H1 (cell line): ENCODE results near the gene VAV2. TPM values are rescaled to one million over a fixed set of nuclear protein-coding genes. Genes with fewer than 3 reads are reported as not detected.

ENCODE experiments used
- CTCF ChIA-PET: fragments of 300-600 bp; sonication (Branson Sonifier 250); formaldehyde crosslinking; loops from one replicate; lab custom pipeline; 2021; ENCODE audit not compliant: partially characterized antibody; lab: Charles Lee
- POLR2A ChIA-PET: fragments of 300-600 bp; sonication (Branson Sonifier 250); formaldehyde crosslinking; loops from one replicate; lab custom pipeline; 2021; ENCODE audit warnings: inconsistent platforms; ENCODE audit not compliant: partially characterized antibody; lab: Charles Lee
- DNase-seq, 2 experiments: peaks; one replicate each; pipeline versions ENCODE4 v3.0.0 to v3.0.0-alpha.2; 2010 to 2022; ENCODE audit warnings: low spot score in 2 of 2, low read depth in 1 of 2, mixed read lengths in 1 of 2
- FAIRE-seq: peaks from 2 replicates; lab custom pipeline; 2011; peaks lifted over from hg19 to GRCh38; lab: Jason Lieb, UNC
- H2AFZ ChIP-seq: 2 replicates; pipeline ENCODE4 v1.8.1; 2012; ENCODE audit warnings: low read length, inconsistent platforms
- H2AK5ac ChIP-seq: 2 replicates; pipeline ENCODE4 v1.6.1; 2013; ENCODE audit warnings: low read depth, low read length
- H2BK120ac ChIP-seq: replicated peaks from 2 replicates; pipeline ENCODE3; 2013; ENCODE audit warnings: low read depth, low read length, inconsistent platforms
- H2BK12ac ChIP-seq: 2 replicates; pipeline ENCODE4 v1.6.1; 2013; ENCODE audit warnings: low read depth, low read length
- H2BK15ac ChIP-seq: 2 replicates; pipeline ENCODE4 v1.6.1; 2013; ENCODE audit warnings: low read length
- H2BK20ac ChIP-seq: 2 replicates; pipeline ENCODE4 v1.6.1; 2013; ENCODE audit warnings: low read length
- H2BK5ac ChIP-seq: 2 replicates; pipeline ENCODE4 v1.6.1; 2013; ENCODE audit warnings: low read depth, low read length
- H3K14ac ChIP-seq: 2 replicates; pipeline ENCODE4 v1.6.1; 2013; ENCODE audit warnings: inconsistent platforms; ENCODE audit not compliant: insufficient read length
- H3K18ac ChIP-seq: 2 replicates; pipeline ENCODE4 v1.6.1; 2013; ENCODE audit warnings: low read length; ENCODE audit errors: extremely low read depth
- H3K23ac ChIP-seq: 2 replicates; pipeline ENCODE4 v1.6.1; 2013; ENCODE audit warnings: inconsistent platforms; ENCODE audit not compliant: insufficient read length
- H3K23me2 ChIP-seq: 2 replicates; pipeline ENCODE4 v1.6.1; 2013; ENCODE audit warnings: low read depth, low read length
- H3K27ac ChIP-seq: 2 replicates; pipeline ENCODE4 v1.6.1; 2011; ENCODE audit warnings: low read depth, low read length, inconsistent platforms
- H3K27me3 ChIP-seq, 4 experiments: replicated peaks in 1 of 4; 1 replicate in 1 of 4; 2 replicates in 3 of 4; pipeline versions ENCODE4 v1.6.1 to v1.8.1; 2011 to 2013; ENCODE audit warnings: low read length in 3 of 4, mild to moderate bottlenecking in 3 of 4, inconsistent platforms in 2 of 4, mixed read lengths in 2 of 4, moderate library complexity in 1 of 4; ENCODE audit not compliant: control insufficient read depth in 3 of 4, insufficient read depth in 3 of 4; ENCODE audit errors: extremely low read depth in 1 of 4
- H3K36me3 ChIP-seq, 4 experiments: 2 replicates each; pipeline versions ENCODE4 v1.6.1 to v1.8.1; 2011 to 2013; ENCODE audit warnings: mild to moderate bottlenecking in 4 of 4, low read length in 3 of 4, moderate library complexity in 2 of 4, control low read depth in 1 of 4, inconsistent platforms in 1 of 4; ENCODE audit not compliant: insufficient read depth in 4 of 4, control insufficient read depth in 2 of 4
- H3K4ac ChIP-seq: replicated peaks from 2 replicates; pipeline ENCODE3; 2013; ENCODE audit warnings: low read length, low read depth, mixed read lengths, inconsistent platforms; ENCODE audit not compliant: insufficient read length
- H3K4me1 ChIP-seq, 4 experiments: replicated peaks in 1 of 4; 1 replicate in 1 of 4; 2 replicates in 3 of 4; pipeline versions ENCODE4 v1.6.1 to v1.8.1; 2011 to 2013; ENCODE audit warnings: low read length in 3 of 4, inconsistent platforms in 2 of 4, mixed read lengths in 1 of 4; ENCODE audit not compliant: insufficient read depth in 4 of 4, control insufficient read depth in 3 of 4
- H3K4me2 ChIP-seq, 2 experiments: 2 replicates each; pipeline versions ENCODE4 v1.6.1 to v1.8.1; 2011 to 2013; ENCODE audit warnings: low read depth in 2 of 2, low read length in 2 of 2, control low read depth in 1 of 2, inconsistent platforms in 1 of 2, mild to moderate bottlenecking in 1 of 2; ENCODE audit not compliant: insufficient read depth in 1 of 2
- H3K4me3 ChIP-seq, 4 experiments: fragments of 200-600, 300-600 bp in 1 of 4; sonication (generic), shearing (Covaris generic), sonication (Bioruptor Twin) in 1 of 4; 2 replicates each; pipeline versions ENCODE4 v1.5.1 to v1.8.1; 2011 to 2016; ENCODE audit warnings: low read length in 4 of 4, low read depth in 3 of 4, control low read depth in 2 of 4, inconsistent platforms in 2 of 4, mild to moderate bottlenecking in 2 of 4, mixed read lengths in 1 of 4, moderate library complexity in 1 of 4; ENCODE audit not compliant: insufficient read depth in 2 of 4; ENCODE audit errors: extremely low read depth in 1 of 4
- H3K56ac ChIP-seq: replicated peaks from 2 replicates; pipeline ENCODE3; 2013; ENCODE audit warnings: low read depth, mild to moderate bottlenecking, mixed read lengths, low read length, inconsistent platforms; ENCODE audit not compliant: insufficient read length
- H3K79me1 ChIP-seq: 2 replicates; pipeline ENCODE4 v1.6.1; 2013; ENCODE audit warnings: low read depth, low read length, control low read depth
- H3K79me2 ChIP-seq, 2 experiments: 2 replicates each; pipeline versions ENCODE4 v1.6.1 to v1.8.1; 2012 to 2013; ENCODE audit warnings: low read length in 2 of 2, mild to moderate bottlenecking in 2 of 2, inconsistent platforms in 1 of 2; ENCODE audit not compliant: insufficient read depth in 2 of 2, control insufficient read depth in 1 of 2
- H3K9ac ChIP-seq, 4 experiments: replicated peaks in 1 of 4; 1 replicate in 1 of 4; 2 replicates in 3 of 4; pipeline versions ENCODE4 v1.6.1 to v1.8.1; 2011 to 2013; ENCODE audit warnings: low read depth in 3 of 4, low read length in 3 of 4, control low read depth in 2 of 4, mild to moderate bottlenecking in 2 of 4, moderate library complexity in 2 of 4, inconsistent platforms in 1 of 4; ENCODE audit errors: extremely low read depth in 1 of 4
- H3K9me3 ChIP-seq, 2 experiments: 2 replicates each; pipeline versions ENCODE4 v1.6.1 to v1.8.1; 2012 to 2013; ENCODE audit warnings: mild to moderate bottlenecking in 2 of 2, moderate library complexity in 2 of 2, control low read depth in 1 of 2, inconsistent platforms in 1 of 2, low read depth in 1 of 2, low read length in 1 of 2, mixed read lengths in 1 of 2; ENCODE audit not compliant: insufficient read depth in 2 of 2
- H4K20me1 ChIP-seq, 2 experiments: replicated peaks in 1 of 2; 2 replicates each; pipeline versions ENCODE3 to v1.8.1; 2011 to 2013; ENCODE audit warnings: inconsistent platforms in 2 of 2, low read length in 2 of 2, mild to moderate bottlenecking in 1 of 2; ENCODE audit not compliant: insufficient read depth in 2 of 2, control insufficient read depth in 1 of 2
- H4K5ac ChIP-seq: 2 replicates; pipeline ENCODE4 v1.6.1; 2013; ENCODE audit warnings: low read length, low read depth, mixed read lengths, inconsistent platforms; ENCODE audit not compliant: insufficient read length
- H4K8ac ChIP-seq: 2 replicates; pipeline ENCODE4 v1.8.0; 2013; ENCODE audit warnings: mild to moderate bottlenecking, moderate library complexity, low read length, inconsistent platforms; ENCODE audit not compliant: insufficient read depth; ENCODE audit errors: extremely low read depth
- H4K91ac ChIP-seq: replicated peaks from 2 replicates; pipeline ENCODE3; 2013; ENCODE audit warnings: low read length, mixed read lengths, inconsistent platforms; ENCODE audit not compliant: insufficient read length
- PHF8 ChIP-seq: fragments of 200-600 bp; sonication (generic); conservative IDR thresholded peaks from 2 replicates; pipeline ENCODE4 v1.7.1; 2012; ENCODE audit warnings: low read depth, mild to moderate bottlenecking, inconsistent platforms, low read length, moderate library complexity
- RBBP5 ChIP-seq: IDR thresholded peaks from 2 replicates; pipeline ENCODE4 v1.7.1; 2012; ENCODE audit warnings: low read depth, mild to moderate bottlenecking, inconsistent platforms, low read length, moderate library complexity, borderline replicate concordance
- SIX5 ChIP-seq: IDR thresholded peaks from 2 replicates; pipeline ENCODE4 v1.6.1; 2011; ENCODE audit warnings: mild to moderate bottlenecking, low read depth, low read length
- ZNF274 ChIP-seq: IDR thresholded peaks from 2 replicates; pipeline ENCODE4 v1.7.0; 2012; ENCODE audit warnings: low read length, borderline replicate concordance; ENCODE audit errors: extremely low read depth
- WGBS, 2 experiments: shearing (Covaris generic) in 1 of 2; methylation state at CpG; one replicate each; pipeline versions ENCODE4 v1.1.6 to v1.1.7; 2013 to 2015; ENCODE audit warnings: low lambda C conversion rate in 2 of 2, mixed read lengths in 2 of 2, inconsistent platforms in 1 of 2, low coverage in 1 of 2, missing lambda C conversion rate in 1 of 2; ENCODE audit not compliant: insufficient replicate concordance in 2 of 2, insufficient coverage in 1 of 2, insufficient read length in 1 of 2; ENCODE audit errors: extremely low coverage in 1 of 2, missing lambda C conversion rate in 1 of 2; 5-methylcytosine and 5-hydroxymethylcytosine counted together
- polyA plus RNA-seq, 7 experiments: library from polyadenylated mRNA; depleted of rRNA in 3 of 7; stranded (reverse) in 5 of 7; unstranded in 2 of 7; fragments of >200 nt in 5 of 7; fragments of 200-250 nt in 2 of 7; gene quantifications; 1 replicate in 5 of 7; 2 replicates in 1 of 7; 4 replicates in 1 of 7; pipeline versions ENCODE4 v1.2.1 to v1.2.3, GENCODE V29; 2011 to 2013; ENCODE audit warnings: missing spikeins in 2 of 7, mixed read lengths in 2 of 7
- total RNA-seq: library from RNA; stranded (reverse); fragmentation: NEBNext Ultra II Directional; extraction: Animal tissue kit (Norgen Biotek cat#: 25700); gene quantifications from 2 replicates; pipeline ENCODE4 v1.2.1, GENCODE V29; 2021
- TF ChIP-seq, protein P1 (sequence below): IDR thresholded peaks from 2 replicates; pipeline ENCODE4 v1.6.1; 2011; ENCODE audit warnings: low read depth, mild to moderate bottlenecking, low read length; ENCODE audit not compliant: insufficient read depth

Gene VAV2
- total and polyA plus RNA-seq, 2 of the 8 experiments (the other 6 are each of a cell fraction or from before 2014, with no cell fraction given), result 13.6 to 37.6 TPM

DNA sequence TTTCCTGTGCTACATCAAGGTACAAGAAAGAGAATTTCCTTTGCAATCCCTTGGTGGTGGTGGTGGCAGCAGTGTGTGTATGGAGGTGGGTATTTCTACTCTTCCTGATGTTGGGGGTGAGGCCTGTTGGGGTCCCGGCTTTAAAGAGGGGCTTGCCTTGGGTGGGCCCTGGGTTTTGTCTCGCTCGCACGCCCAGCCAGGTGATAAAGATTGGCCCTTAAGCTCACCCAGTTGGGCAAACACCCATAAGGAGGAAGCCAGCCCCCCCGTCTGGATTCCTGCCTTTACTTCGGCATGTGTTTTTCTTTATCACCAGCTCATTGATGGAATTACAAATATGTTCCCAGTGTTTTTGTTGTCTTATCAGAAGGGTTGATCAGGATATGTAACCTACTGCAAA, 237.9 kb downstream of the VAV2 start:
- CTCF ChIA-PET, result interaction anchor here (1.4 to 5.2 kb wide), 4 partner anchors 13 to 241 kb away, joined by 3 to 39 read pairs (median 4); no protein-coding TSS in a partner anchor
- no peak overlapping the region for H4K5ac ChIP-seq
- WGBS, 2 experiments, result 89% methylated on average over 6 of the region's 6 CpGs; no CpG with 5 or more reads in 1 of the 2 experiments

More for the DNA sequence above, 237.9 kb downstream of the VAV2 start:
- no peaks in the 10 kb centered on the region for H3K23me2 ChIP-seq
- DNase-seq (peak in 1 of 2 experiments; percentile 26), FAIRE-seq (no peak)
- no peak overlapping the region for H4K8ac ChIP-seq
- H4K91ac ChIP-seq, result no peak overlapping the region
- H3K9me3 ChIP-seq, result peaks cover 0 to 12% of the 10 kb centered on the region in 2 experiments; a peak in 2 of 4 replicates
- H3K79me2 ChIP-seq, result no peaks in the 10 kb centered on the region
- no peak overlapping the region for H3K4me2 ChIP-seq
- H2AK5ac ChIP-seq, result no peak overlapping the region
- no peaks in the 10 kb centered on the region for H4K20me1 ChIP-seq
- no peak overlapping the region for H2AFZ ChIP-seq
- no peak overlapping the region for H3K14ac ChIP-seq
- no peak overlapping the region for H3K23ac ChIP-seq
- no peak overlapping the region for H3K9ac ChIP-seq
- no peak overlapping the region for H3K18ac ChIP-seq
- H2BK5ac ChIP-seq, result no peak overlapping the region
- no peak overlapping the region for H3K4ac ChIP-seq
- no peak for TF ChIP-seq RBBP5
- TF ChIP-seq ZNF274, result no peak
- TF ChIP-seq PHF8, result no peak
- TF ChIP-seq, protein P1, sequence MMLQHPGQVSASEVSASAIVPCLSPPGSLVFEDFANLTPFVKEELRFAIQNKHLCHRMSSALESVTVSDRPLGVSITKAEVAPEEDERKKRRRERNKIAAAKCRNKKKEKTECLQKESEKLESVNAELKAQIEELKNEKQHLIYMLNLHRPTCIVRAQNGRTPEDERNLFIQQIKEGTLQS, result no peak
- no peak for TF ChIP-seq SIX5
- no peak overlapping the region for H2BK12ac ChIP-seq
- H2BK20ac ChIP-seq, result no peak overlapping the region
- H3K4me1 ChIP-seq, result no peaks in the 10 kb centered on the region
- H3K4me3 ChIP-seq, result no peak overlapping the region
- POLR2A ChIA-PET, result no interaction called here
- no peak overlapping the region for H2BK120ac ChIP-seq
- H2BK15ac ChIP-seq, result no peak overlapping the region
- H3K27me3 ChIP-seq, result no peaks in the 10 kb centered on the region; a peak in 1 of 7 replicates
- no peak overlapping the region for H3K56ac ChIP-seq
- H3K79me1 ChIP-seq, result no peaks in the 10 kb centered on the region
- no peaks in the 10 kb centered on the region for H3K36me3 ChIP-seq
- H3K27ac ChIP-seq, result no peak overlapping the region
